Embryonic facial prominence (tissue), 1 donor: Measurements from ENCODE around the gene ARHGAP1.
"Not testable (repeated sequence)": the region's sequence is repeated elsewhere in the genome, so short reads cannot be mapped to it uniquely, and the experiment has no call there.

Experiments used
- DNase-seq: peaks from one replicate; pipeline ENCODE4 v3.0.0-alpha.2; 2016; ENCODE audit errors: extremely low spot score

Gene ARHGAP1

DNA sequence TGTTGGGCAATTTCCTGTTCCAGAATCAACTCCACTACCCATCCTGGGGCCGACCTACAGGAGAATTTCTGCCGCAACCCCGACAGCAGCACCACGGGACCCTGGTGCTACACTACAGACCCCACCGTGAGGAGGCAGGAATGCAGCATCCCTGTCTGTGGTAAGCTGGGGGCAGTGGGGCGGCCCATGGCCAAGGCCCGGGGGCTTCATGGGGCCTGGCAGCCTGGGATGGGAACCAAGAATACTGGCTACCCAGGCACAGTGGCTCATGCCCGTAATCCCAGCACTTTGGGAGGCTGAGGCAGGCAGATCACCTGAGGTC is 22.9 kb upstream of the ARHGAP1 start:
- DNase-seq: no peak

DNA sequence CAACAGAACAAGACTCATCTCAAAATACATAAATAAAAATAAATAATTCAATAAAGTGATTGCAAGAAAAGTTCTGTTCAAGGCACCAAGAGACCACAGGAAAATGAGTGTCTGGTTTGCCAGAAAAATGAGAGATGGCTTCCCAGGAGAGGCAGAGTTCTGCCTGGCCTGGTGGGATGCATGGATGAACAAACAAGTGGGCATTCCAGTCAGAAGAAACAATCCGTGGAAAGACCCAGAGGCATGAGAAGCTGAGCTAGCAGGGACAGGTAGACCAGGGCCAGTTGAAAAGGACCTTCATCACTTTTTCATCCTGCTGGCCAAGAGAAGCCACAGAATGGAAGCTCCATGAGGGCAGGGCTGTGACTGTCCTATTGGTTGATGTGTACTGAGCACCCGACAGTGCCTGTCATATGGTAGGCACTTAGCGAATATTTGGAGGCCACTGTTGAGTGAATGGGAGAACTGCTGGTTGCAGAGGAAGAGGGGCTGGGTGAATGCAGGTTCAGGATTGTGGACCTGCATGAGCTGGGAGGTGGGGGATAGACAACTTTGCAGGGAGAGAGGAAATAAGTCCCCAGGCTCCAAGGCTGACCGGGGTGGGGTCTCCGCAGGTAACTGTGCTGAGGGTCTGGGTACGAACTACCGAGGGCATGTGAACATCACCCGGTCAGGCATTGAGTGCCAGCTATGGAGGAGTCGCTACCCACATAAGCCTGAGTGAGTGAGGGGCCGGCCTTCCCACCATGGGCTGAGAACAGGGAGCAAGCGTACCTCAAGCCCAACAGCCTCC is 22.3 kb upstream of the ARHGAP1 start:
- DNase-seq: no peak

DNA sequence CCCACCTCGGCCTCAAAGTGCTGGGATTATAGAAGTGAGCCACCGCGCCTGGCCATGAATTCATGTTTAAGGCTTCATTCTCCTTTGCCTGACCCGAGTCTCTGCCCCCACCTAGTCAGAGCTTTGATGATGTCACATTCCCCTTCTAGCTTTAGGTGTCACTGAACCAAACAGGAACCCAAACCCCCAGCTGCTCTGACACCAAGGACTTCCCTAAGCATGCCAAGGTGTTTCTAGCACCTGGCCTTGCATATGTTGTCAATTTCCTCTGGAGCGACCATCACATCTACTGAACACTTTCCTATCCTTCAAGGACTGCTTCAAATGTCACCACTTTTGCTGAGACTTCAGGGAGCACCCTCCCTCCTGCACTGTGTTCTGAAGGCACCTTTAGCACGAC is 20.9 kb upstream of the ARHGAP1 start:
- no peak for DNase-seq

DNA sequence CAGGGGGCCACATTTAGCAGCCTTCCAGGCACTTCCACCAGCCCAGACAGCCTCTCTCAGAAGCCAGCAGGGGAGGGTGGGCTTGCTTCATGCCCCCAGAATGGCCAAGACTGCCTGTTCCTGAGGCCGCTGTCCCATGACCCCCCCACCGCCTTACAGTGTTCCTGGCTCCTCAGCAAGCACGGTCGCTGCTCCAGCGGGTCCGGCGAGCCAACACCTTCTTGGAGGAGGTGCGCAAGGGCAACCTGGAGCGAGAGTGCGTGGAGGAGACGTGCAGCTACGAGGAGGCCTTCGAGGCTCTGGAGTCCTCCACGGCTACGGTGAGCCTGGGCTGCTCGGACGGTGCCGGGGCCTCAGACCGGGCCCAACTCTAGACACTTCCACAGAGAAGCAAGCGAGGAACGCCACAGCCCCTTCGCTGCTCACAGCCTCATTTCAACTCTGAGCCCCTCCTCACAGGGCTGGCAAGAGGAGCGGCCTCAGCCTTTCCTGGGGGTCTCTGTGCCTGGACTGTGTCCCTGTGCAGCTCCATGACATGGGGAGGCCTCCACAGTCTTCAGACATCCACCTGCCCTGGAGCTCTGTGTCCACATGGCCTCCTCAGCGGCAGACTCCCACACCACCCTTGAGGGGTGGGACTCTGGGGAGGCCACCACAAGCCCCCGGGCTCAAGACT is 19.3 kb upstream of the ARHGAP1 start:
- no peak for DNase-seq

DNA sequence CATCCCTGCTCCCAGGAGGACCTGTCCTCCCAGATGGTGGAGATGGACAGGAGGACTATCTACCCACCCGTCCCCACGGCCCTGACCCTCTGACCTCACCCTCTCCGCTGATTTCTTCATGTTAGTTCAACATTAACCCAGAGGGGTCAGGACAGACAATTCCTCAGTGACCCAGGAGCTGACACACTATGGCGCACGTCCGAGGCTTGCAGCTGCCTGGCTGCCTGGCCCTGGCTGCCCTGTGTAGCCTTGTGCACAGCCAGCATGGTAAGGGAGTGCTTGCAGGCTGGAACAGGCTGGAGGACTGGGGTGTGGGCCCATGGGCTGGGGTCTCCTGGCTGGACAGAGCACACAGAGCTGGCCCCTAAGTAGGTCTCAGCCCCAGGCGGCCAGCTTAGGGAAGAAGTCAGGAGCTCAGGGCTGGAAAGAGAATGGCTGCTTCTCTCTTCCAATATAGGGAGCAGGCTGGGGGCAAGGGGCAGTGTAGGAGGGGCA is 18.7 kb upstream of the ARHGAP1 start, which contains the start of gene F2:
F2 (plus strand) TSS at position 166 of the 495 bp plus-strand sequence; CDS start at position 189, 23 bp downstream.
- DNase-seq: no peak

DNA sequence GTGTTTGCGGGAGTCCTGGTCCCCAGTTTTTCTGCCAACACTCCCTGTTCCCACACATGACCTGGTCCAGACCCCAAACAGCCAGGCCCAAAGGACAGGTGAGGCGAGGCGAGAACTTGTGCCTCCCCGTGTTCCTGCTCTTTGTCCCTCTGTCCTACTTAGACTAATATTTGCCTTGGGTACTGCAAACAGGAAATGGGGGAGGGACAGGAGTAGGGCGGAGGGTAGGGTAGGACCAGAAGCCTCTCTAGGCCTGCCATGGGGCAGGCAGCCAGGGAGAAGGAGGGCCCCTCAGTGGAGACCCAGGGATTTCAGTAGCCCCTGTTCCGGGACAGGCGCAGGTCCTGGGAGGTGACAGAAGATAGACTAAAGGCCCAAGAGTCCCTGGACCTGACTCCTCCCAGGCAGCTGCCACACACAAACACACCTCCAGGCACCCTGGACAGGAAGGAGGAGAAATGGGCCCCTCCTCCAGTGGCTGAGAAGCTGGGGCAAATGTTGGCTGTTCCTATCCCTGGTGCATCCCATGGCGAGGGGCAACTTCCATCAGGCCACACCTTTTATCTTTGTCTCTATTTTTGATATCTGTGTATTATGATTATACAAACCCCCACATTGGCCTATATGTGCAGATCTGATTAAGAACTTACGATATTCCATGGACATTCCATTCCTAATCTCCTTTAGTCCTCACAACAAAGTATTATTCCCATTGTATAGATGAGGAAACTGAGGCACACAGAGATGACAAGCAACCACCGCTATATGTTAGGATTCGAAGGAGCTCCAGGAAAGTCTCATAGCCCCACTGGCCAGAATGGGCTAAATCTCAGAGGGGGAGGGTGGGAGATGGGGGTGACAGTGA is 18.0 kb upstream of the ARHGAP1 start:
- no peak for DNase-seq

DNA sequence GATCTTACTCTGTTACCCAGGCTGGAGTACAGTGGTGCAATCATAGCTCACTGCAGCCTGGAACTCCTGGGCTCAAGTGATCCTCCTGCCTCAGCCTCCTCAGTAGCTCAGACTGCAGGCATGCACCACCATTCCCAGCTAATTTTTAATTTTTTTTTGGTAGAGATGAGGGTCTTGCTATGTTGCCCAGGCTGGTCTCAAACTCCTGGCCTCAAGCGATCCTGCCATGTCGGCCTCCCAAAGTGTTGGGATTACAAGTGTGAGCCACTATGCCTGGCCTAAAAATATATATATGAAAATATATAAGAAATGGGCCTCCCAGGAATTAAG is 17.4 kb upstream of the ARHGAP1 start:
- not testable (repeated sequence) for DNase-seq

DNA sequence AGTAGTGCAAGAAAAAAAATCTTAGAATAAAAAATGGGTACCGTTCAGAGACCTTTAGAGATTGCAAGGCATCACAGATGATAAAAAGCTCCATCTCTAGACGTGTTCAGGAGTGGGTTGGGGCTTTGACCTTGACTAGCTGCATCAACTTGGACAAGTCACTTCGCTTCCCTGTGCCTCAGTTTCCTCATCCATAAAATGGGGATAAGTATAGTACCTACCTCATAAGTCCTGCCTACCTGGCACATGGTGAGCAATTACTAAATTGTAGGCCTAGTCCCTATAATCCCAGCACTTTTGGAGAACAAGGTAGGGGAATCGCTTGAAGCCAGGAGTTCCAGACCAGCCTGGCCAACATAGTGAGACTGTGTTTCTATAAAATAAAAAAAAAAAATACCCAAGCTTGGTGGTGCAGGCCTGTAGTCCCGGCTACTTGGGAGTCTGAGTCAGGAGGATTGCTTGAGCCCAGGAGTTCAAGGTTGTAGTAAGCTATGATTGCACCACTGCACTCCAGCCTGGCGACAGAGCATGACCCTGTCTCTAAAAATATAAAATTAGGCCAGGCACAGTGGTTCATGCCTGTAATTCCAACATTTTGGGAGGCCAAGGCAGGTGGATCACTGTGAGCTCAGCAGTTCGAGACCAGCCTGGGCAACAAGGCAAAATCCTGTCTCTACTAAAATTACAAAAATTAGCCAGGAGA is 12.6 kb upstream of the ARHGAP1 start:
- DNase-seq: no peak

DNA sequence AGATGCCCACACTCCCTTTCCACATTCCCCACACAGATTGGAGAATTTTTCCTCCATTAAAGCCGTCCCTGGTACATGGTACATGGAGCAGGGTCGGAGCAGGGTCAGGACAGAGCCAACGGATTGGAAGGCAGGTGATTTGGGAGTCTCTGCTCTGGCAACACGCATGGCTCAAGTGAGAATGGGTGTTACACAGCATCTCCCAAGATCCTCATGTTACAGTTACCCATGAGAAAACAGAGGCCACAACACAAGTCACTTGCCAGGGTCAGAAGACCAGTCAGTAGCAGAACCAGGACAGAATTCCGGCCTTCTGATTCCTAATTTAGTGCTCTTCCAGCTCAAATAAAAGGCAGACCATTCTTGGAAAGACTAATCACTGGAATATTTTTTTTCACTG is 10.9 kb upstream of the ARHGAP1 start:
- no peak for DNase-seq

DNA sequence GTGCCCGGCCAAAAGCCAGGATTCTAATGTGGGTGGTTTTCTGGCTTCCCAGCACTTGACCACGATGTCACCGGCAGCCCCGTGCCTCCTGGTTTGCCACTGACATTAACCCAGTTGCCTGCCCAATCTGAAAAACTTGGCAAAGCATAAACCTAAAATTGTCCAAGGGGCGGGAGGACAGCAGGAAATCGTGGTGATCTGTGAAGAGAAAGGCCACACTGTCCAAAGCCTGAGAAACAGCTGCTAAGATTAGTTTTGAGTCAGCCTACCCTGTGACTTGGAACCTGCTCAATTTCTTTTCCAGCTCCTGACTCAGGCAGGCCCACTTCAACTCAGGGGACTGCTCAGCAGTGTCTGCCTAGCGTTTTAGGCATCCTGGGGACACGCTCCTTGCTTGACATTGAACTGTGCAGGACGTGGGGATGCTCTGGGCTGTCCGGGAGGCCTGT is 10.4 kb upstream of the ARHGAP1 start:
- no peak for DNase-seq

DNA sequence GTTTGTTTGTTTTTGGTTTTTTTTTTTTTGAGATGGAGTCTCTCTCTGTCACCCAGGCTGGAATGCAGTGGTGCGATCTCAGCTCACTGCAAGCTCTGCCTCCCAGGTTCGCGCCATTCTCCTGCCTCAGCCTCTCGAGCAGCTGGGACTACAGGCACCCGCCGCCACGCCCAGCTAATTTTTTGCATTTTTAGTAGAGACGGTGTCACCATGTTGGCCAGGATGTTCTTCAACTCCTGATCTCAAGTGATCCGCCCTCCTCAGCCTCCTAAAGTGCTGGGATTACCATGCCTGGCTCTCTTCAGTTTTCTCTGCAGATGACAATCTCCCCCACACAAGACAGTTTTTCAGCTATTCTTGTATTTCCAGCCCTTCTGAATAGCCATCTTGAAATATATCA is 8.9 kb upstream of the ARHGAP1 start:
- not testable (repeated sequence) for DNase-seq

DNA sequence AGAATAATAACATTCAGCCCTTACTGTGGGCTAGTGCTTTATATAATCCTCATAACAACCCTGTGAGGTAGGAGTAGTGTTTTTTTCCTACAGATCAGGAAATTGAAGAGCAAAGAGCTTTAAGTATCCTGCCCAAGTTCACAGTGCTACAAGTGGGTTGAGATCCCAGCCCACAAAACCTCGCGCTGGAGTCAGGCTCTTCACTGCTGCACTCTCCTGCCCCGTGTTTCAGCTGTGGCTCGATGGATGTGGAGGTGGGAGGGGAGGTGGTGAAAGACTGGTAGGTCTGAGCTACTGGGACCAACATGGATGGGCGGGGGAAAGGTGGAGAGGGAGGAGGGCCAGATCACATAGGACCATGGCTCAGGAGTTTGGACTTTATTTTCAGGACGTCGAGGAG is 6.5 kb upstream of the ARHGAP1 start:
- DNase-seq: no peak

DNA sequence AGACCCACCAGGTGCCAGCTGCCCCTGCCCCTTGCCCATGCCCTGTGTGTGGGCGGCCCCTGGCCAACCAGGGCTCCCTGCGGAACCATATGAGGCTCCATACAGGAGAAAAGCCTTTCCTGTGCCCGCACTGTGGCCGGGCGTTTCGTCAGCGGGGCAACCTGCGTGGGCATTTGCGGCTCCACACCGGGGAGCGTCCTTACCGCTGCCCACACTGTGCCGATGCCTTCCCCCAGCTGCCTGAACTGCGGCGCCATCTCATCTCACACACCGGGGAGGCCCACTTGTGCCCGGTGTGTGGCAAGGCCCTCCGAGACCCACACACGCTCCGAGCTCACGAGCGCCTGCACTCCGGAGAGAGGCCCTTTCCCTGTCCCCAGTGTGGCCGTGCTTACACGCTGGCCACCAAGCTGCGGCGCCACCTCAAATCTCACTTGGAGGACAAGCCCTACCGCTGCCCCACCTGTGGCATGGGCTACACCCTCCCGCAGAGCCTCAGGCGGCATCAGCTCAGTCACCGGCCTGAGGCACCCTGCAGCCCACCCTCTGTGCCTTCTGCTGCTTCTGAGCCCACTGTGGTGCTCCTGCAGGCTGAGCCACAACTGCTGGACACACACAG is 4.8 kb upstream of the ARHGAP1 start:
- no peak for DNase-seq

DNA sequence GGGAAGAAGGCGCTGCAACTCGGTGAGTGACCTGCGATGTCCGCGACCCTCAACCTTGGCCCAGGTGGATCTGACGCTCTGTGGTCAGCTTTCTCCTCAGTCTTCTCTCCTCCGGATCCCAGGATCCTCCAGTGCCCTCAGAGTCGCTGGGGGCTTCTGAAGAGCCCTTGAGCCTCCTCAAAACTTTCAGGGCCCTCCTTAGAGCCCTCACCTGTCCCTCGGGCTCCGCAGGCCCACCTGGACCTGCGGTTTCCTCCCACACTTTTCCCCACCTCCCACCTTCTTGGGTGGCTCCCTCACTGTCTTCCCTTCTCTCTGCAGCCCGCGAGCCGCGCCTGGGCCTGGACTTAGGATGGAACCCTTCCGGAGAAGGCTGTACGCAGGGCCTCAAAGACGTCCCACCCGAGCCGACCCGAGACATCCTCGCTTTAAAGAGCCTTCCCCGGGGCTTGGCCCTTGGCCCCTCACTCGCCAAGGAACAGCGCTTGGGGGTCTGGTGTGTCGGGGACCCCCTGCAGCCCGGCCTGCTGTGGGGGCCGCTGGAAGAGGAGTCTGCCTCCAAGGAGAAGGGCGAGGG is 747 bp upstream of the ARHGAP1 start:
- DNase-seq: no peak

DNA sequence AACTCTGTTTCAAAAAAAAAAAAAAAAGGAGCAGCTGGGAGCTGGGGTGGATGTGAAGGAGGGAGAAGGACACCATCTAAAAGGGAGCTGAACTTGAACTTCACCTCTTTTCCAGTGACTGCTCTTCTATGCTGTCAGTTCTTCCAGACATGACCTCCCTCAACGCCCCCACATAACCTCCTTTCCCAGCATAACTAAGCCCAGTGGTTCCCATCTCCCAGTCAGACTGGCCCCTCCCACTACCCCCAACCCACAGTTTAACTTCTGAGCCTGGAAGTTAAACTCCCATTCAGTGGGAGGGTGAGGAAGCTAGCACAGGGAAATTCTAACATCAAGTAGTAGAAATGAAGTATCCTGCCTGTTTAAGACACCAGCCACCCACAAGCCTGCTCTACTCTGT is 1.8 kb downstream of the ARHGAP1 start:
- no peak for DNase-seq

DNA sequence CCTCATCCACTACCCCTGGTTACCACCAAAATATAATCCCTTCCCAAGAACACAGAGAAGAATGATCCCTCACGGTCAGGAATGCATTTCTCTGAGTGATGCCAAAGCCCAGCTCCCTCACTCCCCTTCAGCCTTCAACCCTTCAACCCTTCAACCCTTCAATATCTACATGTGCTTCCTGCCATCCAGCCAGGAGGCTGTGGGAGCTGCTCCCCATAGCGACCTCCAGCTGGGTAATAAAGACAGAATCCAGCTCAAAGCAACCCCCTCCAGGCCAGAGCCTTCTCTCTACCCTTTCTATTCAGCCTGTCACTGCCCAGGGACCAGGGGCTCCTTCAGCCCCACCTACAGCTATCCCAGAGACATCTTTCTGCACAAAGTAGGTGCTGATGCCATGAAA is 2.7 kb downstream of the ARHGAP1 start:
- DNase-seq: no peak

DNA sequence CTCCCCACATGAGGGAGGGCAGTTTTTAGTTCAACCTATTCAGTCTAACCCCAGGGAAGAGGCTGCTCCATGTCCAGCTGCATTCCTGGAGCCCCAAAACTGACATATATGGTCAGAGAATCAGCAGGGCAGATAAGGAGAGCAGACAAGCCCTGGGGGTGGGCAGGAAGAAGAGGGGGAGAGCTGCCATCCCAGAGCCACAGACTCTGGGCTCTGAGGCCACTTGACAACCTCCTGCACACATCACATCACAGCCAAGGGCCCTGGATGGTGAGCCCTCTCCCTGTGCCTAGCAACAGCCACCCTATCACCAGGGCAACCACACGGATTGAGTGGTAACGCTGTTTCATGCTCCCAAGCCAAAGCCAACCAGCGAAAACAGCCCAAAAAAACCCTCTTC is 3.1 kb downstream of the ARHGAP1 start:
- no peak for DNase-seq

DNA sequence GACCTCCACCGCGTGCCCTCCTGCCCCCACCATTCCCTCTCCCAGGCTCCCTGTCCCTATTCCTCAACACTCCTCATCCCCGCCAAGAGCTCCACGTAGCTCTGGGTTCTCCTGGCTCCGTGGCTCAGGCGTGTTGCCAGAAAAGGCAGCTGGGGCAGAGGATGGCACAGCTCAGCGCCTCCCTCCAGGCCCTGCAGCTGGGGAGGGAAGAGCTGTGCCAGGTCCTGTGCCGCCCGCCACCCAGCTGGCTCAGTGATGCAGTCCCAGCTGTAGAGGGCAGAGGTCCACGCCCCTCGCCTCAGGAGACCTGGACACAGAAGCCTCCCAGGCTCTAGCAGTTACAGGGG is 4.2 kb downstream of the ARHGAP1 start:
- DNase-seq: no peak

DNA sequence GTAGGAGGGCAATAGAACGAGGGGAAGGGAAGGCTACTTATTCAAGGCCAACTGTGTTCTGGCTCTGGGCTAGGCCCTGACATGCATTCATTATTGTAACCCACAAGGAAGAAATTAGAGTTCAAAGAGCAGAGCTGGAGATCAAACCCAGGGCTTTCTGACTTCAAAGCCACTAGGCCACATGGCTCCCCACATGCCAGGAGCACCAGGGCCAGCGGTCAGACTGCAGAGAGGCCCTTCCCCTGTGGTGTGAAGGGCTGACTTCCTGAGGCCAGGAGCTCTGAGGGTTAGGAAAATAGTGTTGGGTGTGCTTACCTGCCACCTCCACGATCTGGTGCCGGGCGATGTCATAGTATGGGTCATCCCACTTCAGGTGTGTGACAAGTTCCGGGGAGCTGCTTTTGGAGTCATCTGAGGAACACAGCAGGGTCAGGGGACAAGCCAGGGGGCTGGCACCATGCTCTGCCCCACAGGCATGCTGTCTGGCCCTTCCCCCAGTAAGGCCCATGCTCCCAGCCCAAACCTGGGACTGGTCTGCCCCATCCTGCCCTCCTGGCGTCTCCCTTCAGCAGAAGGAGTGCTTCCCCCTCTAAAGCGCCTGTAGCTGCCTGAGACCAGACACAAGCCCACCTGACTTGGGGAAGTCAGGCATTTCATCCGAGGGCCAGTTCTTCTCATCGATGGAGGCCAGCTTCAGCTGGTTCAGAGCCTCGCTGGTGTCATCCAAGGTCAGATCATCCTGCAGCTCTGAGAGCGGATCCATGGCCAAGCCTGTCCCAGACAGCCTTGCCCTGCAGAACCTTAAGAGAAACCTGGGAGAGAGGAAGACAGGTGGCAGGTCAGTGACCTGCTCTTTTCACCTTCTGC is 4.8 kb downstream of the ARHGAP1 start:
- DNase-seq: no peak

DNA sequence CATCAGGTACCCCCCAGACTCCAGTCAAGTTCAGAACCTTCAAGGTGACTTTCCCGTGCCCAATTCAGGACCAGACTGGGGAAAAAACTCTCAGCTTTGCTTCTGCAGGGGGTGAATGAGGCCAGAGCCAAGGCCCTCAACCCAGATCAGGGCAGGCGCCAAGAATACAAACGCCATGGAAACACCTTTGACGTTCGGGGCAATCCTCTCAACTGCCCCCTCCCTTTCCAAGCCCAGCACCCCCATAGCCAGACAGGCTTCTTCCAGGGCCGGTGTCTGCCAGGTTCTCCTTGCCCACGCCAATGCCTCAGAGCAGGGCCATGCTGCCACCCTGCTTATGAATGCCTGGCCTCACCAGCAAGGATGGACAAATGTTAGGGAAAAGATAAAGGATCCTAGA is 5.8 kb downstream of the ARHGAP1 start:
- DNase-seq: no peak
